ENCODE results near the gene UNC13A.
A peak's percentile ranks its signal among the peaks of the same experiment; 100 is the strongest.

The UNC13A gene

DNA sequence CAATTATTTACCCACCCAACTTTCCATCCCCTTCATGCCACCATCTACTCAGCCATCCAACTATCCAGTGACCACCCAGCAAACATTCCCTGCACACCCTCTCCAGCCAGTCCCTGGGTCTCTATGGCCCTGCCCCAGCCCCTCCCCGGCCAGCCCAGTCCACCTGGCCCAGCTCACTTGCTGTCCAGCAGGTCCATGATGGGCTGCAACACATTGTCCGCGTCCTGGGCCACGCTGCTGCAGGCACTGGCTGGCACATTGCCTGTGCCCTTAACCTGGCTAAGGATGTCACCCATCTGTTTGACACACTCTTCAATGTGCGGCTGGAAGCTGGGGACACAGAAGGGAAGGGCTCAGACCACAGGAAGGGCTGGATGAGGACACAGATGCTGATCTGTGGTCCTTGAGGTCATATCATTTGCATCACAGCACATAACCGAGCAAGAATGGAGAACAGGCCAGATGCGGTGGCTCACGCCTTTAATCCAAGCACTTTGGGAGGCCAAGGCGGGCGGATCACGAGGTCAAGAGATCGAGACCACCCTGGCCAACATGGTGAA lies 61.6 kb downstream of the UNC13A start:
- DNase-seq (ENCODE audit: low read depth), result no peak

DNA sequence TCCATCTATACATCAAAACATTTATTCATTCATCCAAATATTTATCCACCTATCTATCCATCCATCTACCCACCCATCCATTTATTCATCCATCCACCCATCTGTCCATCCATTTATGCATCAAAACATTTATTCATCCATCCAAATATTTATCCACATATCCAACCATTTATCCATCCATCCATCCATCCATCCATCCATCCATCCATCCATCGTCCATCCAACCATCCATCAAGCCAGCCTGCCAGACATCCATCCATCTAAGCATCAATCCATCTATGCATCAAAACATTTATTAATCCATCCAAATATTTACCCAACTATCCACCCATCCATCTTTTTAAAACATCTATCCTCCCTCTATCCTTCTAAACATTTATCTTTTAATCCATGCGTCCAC lies 62.2 kb downstream of the UNC13A start:
- no peak for DNase-seq (ENCODE audit: low read depth)

DNA sequence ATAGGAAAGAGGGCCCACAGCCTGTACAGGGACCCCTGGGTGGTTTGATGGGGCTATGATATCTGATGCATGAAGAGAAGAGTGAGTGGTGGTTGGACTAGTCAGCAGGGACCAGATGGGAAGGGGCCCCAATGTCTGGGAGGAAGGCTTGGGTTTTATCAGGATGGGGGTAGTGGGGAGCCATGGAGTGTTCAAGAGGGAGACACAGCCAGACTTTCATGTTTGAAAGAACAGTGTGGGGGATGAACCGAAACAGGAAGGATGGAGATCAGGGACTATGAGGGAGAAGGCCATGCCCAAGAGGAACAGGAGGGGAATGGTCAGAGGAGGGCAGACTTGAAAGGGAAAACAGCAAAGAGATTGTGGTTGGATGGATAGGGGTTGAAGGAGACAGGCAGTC lies 63.1 kb downstream of the UNC13A start:
- no peak for DNase-seq (ENCODE audit: low read depth)

DNA sequence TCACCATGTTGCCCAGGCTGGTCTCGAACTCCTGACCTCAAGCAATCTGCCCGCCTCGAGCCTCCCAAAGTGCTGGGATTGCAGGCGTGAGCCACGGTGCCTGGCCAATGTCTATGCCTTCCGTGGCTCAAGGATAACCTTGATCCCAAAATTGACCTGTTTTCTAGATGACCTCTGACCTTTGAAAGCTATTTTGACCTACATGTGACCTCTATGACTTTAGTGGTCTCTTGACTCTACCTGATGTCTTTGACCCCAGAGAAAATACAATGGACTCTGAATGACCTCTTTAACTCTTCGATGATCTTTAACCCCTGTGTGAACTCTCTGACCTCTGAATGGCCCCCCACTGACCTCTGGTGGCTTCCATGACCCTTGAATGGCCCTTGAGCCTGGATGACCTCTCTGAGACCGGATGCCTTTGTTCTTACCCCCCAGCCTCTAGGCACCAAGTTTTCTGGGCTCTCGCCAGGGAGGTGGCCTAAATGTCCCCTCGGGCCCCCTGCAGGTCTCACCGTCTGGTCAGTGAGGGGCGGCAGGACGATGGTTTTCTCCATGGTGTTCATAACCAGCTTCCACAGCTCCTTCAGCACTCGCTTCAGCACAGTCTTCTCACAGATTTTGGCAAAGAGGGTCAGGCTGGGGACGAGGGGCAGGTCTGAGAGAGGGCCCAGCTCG lies 63.7 kb downstream of the UNC13A start:
- DNase-seq (ENCODE audit: low read depth), result no peak

DNA sequence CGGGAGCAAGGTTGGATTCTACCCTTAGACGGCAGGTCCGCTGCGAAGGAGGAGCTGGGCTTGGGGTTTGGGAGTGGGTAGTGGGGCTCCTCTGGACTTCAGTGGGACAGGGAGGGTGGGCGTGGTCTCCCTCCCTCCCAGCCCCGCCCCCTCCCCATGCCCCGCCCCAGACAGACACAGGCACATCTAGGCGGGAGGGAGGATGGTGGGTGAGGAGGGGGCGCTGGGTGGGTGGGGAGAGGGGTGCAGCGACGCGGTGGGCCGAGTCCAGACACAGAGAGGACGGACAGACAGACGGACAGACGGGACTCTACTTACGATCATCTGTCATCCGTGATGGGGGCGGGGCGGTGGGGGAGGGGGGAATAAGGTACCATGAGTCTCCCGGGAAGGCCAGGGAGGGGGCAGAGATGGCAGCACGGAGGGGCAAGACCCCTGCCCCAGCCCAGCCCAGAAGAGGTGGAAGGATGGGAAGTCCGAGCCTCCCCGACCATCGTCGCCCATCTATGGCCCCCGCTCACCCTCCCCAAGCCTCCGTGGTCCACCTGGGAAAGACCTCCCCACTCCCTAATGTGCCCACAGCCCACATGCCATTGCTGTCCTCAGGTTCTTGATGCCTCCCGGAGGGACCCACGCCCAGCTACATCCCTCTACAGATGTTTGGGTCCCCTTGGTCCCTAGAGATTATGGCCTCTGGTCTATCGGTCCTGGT lies 64.8 kb downstream of the UNC13A start:
- no peak for DNase-seq (ENCODE audit: low read depth)

DNA sequence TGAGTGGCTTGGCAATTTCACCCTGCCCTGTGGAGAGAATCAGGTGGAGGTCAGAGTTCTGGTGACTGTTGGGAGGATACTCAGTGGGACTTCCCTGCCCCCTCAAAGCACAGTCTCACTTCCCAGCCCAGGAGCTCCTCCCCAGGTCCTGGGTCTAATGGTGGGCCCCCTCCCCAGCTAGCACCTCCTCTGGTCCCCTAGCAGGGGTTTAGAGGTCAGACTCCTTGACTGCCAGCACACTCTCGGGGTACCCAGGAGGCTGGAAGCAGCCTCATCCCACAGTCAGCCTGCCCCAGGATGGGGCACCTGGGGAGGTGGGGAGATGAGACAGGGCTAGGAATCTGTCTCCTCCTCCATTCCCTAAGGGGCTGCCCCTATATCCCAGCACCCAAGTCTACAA lies 67.5 kb downstream of the UNC13A start:
- no peak for DNase-seq (ENCODE audit: low read depth)

DNA sequence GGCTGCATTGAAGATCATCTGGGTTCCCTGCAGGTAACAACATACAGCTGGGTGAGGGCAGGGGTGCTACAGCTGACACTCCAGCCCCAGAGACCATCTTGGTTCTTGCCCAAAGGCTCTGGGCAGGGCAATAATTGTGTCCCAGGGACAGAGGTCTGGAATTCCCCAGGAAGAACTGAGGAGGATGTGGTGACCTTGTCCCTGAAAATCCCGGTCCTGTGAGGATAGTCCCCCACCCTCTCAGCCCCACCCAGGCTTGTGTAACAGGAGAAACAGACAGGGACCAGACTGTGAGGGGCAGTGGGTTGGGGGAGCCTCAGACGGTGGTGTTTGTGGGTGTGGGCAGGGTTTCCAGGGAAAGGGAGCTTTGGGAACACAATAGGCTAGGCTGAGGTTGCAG lies 69.2 kb downstream of the UNC13A start:
- DNase-seq (ENCODE audit: low read depth), result no peak

DNA sequence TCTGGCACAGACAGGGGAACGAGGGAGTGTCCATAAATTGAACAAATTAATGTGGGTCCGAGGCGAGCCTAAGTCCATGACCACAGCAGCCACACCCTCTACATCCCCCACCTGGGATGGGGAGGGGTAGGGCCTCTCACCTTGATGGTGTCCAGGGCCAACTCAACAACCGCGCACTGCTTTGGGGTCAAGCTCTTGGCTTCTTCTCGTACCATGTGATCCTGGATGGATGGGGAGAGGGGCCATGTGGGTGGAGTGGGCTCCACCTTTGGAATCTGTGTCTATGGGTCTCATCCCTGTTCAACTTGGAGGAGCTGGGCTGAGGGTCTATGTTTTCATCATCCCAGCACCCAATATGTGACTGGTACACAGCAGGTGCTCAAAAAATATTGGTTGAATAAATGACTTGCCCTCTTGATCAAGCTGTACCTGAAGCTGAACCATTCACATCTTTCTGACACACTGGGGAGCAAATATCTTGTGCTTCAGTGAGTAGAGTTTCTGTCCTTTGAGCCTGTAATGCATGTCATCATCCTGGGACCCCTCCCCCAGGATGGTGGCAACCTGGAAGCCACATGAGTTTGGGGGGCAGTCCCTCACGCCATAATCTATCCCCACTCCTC lies 69.8 kb downstream of the UNC13A start:
- DNase-seq (ENCODE audit: low read depth), result no peak

DNA sequence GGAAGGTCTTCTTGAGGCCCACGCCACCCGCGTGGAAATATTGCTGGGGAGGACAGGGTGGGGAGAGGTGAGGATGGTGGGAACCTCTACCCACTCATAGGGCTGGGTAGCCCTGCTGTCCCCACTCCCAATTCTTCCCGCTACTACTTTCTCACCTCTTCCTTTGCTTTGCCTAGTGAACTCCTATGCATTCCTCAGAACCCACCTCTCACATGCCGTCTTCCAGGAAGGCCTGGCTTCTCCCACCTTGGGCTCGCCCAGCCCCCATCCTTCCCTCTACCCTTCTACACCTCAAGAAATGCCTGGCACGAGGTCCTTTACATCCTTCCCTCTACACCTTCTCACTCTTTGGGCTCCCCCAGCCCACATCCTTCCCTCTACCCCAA lies 70.4 kb downstream of the UNC13A start:
- DNase-seq (ENCODE audit: low read depth), result no peak

DNA sequence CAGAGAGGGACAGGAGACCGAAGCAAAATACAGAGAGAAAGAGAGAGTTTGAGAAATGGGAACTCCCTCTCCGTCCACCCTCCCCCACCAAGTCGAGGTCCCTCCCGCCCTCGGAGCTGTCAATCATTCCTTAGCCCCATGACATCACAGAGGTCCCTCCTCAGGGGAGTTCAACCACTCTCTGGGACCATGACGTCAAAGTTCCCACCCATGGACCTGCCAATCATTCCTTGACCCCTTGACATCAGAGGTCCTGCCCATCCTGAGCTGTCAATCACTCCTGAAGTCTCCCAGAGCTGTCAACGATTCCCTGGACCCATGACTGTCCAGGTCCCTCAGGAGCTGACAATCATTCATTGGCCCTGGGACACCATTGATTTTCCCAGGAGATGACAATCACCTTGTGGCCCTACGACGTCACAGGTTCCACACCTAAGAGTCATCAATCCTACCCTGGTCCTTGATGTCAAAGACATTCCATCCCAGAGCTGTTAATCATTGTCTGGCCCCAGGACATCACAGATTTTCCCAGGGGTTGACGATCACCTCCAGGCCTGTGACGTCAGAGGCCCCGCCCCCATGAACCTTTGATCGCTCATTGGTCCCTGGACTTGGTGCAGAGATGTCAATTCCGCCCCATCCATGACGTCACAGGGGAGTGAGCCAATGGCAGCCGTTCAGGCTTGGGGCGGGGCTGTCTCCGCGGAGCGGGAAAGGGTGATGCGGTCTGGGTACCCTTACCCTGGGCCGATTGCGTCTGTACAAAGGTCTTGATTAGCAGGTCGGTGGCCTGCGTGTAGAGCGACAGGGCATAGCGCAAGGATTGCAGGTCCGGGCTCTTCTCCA lies 71.0 kb downstream of the UNC13A start:
- no peak for DNase-seq (ENCODE audit: low read depth)

DNA sequence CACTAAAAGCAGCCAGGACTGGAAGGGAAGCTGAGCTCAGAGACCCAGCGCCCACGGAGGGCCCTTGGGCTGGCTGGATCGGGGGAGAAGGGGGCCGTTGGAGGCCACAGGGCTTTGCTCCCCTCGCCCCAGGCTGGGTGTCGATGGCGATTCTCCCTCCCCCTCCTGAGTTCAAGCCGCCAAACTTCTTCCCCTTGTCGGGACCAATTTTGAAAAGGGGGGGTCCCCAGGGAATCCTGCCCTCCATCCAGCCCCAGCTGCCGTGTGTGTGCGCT lies 71.5 kb downstream of the UNC13A start:
- DNase-seq (ENCODE audit: low read depth), result no peak

DNA sequence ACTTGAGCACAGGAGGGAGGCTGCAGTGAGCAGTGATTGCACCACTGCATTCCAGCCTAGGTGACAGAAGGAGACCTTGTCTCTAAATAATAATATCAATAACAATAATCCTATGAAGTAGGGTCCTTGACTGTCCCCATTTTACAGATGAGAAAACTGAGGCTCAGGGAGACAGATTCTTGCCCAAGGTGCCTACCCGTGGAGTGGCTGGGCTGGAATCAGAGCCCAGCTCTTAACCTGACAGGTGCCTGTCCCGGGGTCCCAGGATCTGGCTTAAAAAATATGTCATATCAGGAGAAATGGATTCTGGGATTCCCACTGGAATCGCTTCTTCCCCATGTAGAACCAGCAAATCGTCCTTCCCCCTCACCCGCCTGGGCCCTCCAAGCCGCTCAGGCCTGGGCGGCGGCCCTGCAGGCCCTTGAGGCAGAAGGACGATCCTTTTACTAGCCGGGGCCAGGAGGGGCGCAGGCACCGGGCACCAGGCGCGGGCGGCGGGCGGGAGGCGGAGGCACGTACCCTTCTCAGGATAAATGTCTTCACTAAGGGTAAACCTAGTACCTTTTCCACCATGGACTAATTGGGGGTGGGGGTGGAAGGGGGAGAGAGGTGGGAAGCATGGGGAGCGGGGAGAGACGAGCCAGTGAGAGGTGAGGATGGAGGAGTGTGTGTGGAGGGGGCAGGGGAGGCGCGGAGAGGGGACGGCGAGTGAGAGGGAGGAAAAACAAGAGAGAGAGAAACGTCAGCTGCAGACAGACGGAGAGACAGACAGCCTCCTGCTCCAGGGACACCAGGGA lies 72.1 kb downstream of the UNC13A start:
- no peak for DNase-seq (ENCODE audit: low read depth)

DNA sequence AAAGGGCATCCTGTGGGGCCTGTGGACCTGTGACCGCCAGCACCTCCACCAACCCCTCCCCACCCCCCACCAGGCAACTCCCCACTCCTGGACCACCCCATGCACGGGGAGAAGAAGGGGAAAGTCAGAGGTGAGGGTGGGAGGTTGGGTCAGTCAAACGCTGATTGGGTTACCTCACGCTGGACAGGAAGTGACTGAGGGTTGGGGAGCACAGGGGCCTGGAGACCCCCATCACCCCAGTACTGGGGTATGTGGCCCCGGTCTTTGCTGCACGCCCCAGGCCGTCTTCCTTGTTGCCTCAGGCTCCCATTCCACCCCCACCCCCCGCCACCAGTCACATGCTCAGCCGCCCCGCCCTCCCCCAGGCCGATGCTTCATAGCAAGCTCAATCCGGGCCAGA lies 73.7 kb downstream of the UNC13A start:
- DNase-seq (ENCODE audit: low read depth), result no peak

DNA sequence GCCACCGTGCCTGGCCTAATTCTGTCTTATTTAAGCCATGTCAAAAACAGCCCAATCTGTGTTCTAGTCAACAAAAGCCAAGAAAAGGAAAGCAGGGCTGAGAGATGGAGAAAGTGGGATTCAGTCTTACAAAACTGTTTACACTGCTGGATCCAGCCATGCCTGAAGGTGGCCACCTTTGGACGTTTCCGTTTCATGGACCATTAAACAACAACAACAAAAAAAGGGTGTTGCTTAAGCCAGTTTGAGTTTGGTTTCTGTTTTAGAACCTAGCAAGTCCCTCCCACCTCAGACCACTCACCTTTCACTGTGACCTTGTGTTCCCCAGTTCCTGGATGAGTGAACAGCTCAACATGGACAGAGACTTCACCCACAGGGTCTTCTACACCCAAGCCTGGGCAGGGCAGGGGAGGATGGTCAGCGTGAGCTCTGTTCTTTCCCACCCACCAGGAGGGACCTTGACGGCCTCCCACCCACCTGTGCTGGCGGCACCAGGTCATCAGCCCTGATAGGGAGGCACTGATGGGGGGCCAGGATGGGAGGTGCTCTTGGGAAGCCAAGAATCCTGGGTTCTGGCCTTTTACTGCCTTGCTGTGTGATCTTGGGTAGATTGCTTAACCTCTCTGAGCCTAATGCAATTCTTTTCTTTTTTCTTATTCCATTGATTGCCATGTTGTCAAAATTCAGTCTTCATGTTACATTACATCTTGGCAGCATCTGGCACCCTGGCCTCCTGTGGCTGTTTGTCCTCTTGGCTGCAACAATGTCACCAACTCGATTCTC lies 76.5 kb downstream of the UNC13A start:
- no peak for DNase-seq (ENCODE audit: low read depth)

DNA sequence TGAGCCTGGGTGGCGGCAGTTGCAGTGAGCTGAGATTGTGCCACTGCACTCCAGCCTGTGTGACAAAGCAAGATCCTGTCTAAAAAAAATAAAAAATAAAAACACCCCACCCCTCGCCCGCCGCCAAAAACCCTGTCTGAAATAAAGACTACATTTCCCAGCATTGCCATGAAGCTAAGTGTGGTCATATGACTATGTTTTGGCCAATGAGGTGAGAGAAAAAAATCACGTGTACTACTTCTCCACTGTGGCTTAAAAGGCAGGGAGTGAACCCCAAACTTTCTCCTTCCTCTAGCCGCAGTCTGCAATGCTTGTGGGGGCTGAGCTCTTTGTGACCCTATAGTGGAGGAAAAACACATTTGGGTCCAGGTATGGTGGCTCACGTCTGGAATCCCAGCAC lies 77.8 kb downstream of the UNC13A start:
- no peak for DNase-seq (ENCODE audit: low read depth)

DNA sequence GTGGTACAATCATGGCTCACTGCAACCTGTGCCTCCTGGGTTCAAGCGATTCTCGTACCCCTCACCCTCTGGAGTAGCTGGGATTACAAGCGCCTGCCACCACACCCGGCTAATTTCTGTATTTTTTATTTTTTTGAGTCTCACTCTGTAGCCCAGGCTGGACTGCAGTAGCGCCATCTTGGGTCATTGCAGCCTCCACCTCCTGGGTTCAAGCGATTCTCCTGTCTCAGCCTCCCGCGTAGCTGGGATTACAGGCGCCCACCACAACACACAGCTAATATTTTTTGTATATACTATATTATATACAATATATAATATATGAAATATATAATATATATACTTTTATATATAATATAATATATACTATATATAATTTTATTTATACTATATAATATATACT lies 80.2 kb downstream of the UNC13A start:
- DNase-seq (ENCODE audit: low read depth), result no peak

DNA sequence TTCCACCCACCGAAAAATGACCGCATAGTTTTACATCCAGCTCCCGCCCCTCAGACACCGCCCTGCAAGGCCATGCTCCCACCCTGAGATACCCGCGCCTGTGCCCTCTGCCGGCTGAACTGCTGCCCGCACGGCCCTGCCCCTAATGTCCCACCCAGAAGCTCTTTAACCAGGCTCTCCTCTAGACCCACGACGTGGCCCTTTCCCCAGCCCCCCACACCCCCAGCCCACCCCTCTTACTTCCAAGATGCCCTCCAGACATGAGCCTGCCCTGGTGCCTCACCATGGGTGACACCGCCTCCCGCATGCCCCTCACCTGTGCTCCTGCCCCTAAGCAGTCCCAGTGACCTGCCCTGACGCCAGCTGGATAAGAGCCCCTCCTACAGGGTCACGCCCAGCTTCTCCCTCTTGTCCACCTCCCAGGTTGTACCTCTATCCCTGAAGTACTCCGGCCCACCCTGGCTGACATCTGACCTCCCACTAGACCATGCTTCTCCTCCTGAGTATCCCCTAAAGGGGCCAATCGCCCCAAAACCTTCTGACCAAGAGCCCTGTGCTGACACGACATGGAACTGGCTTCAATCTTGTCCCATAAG lies 81.5 kb downstream of the UNC13A start:
- DNase-seq (ENCODE audit: low read depth), result no peak

DNA sequence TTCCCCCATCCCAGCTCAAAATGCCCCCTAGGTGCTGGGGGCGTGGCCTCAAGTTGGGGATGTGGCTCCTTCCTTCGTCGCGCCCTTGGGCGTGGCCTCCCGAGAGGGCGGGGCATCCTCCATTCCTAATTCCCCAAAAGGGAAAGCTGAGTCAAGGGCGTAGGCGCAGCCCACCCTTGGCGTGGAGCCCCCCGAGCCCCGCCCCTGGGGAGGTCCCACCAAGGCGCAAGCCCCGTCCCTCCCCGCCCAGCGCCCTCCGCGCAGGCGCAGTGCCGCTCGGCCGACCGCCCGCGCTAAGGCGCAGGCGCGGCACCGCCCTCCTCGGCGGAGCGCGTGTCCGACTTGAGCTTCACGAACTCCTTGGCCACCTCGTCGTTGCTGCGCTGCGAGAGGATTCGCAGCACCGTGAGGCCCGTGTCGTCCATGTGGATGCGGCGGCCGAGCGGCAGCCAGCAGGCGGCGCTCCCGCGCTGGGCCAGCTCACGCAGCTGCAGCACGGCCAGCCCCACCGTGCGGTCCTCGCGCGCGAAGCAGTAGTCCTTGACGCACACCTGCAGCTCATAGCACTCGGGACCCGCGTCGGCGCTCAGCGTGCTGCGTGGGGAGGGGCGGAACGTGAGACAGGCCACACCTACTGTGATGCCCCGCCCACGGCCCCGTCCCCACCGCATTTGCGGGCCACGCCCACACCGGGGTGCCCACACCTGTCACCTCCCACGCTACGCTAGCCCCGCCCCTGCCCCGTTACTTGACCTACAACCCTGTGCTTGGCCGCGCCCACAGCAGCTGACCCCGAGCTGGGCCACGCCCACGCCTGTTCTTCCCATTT lies 82.2 kb downstream of the UNC13A start:
- peak; percentile 65 for DNase-seq (ENCODE audit: low read depth)

DNA sequence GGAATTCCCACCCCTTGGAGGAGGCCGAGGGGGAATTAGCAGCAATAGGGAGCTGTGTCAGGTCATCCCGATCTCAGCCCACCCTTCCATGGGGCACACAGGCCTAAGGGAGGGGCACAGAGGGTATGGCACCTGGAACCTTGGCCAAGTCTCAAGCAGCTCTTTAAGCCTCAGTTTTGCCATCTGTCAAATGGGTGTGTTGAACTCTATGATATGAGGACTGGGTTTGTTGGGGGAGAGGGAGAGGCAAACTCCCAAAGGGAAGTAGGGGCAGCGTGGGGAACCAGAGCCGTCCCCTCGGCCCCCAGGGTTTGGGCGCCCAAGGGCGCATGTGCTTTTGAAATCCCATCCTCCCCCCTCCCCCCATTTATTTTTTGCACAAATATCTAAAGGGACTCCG lies 83.0 kb downstream of the UNC13A start:
- no peak for DNase-seq (ENCODE audit: low read depth)
